Fibroblast of skin of back (primary cell): ENCODE measurements around the gene C1QTNF9B.

Experiments used
- DNase-seq: peaks from one replicate; pipeline ENCODE4 v3.0.0-alpha.2; 2013

Gene C1QTNF9B

GRCh38 chr13:23856008-23856750 lies 41.1 kb downstream of the C1QTNF9B start:
- no peak for DNase-seq

- DNase-seq = no peak
These were observed 41.9 kb downstream of the C1QTNF9B start for GRCh38 chr13:23855360-23855759.

GRCh38 chr13:23852351-23852750 lies 45.0 kb downstream of the C1QTNF9B start:
- DNase-seq = no peak

- peak; percentile 13 for DNase-seq
These were observed 46.2 kb downstream of the C1QTNF9B start for GRCh38 chr13:23851106-23851505.

- no peak for DNase-seq
These were observed 47.2 kb downstream of the C1QTNF9B start for GRCh38 chr13:23850134-23850533.

GRCh38 chr13:23849670-23850069 lies 47.6 kb downstream of the C1QTNF9B start:
- no peak for DNase-seq

- DNase-seq = no peak
These were observed 48.6 kb downstream of the C1QTNF9B start for GRCh38 chr13:23848646-23849141.

- no peak for DNase-seq
These were observed 49.3 kb downstream of the C1QTNF9B start for GRCh38 chr13:23848019-23848418.

- no peak for DNase-seq
These were observed 49.8 kb downstream of the C1QTNF9B start for GRCh38 chr13:23847497-23847896.

GRCh38 chr13:23845105-23845725 lies 52.1 kb downstream of the C1QTNF9B start:
- no peak for DNase-seq

- DNase-seq = no peak
These were observed 53.2 kb downstream of the C1QTNF9B start for GRCh38 chr13:23844132-23844531.

- peak; percentile 63 for DNase-seq
These were observed 53.9 kb downstream of the C1QTNF9B start for GRCh38 chr13:23843436-23843835.

- DNase-seq = no peak
These were observed 54.9 kb downstream of the C1QTNF9B start for GRCh38 chr13:23842406-23842805.
